ENCODE data around the gene CALML6. TPM values are rescaled to one million over a fixed set of nuclear protein-coding genes. Genes with fewer than 3 reads are reported as not detected.

The CALML6 gene
- total RNA-seq, 1 experiment from 2014 or later, result 1.7 TPM

- peaks cover 20 to 35% (median 32%) of the 10 kb centered on the region in 3 experiments for H3K36me3 Mint-ChIP-seq (ENCODE audit: insufficient read depth in 1 of 3, low read depth in 3 of 3)
- Histone ChIP-seq H3K9ac (ENCODE audit: extremely low read depth, insufficient read length, low read length) (no peak overlapping the region), H3K4me2 (ENCODE audit: insufficient read depth, insufficient read length, low read length) (no peak overlapping the region), H3K23me2 (ENCODE audit: insufficient read length, low read depth, low read length, poor library complexity, severe bottlenecking) (no peaks in the 10 kb centered on the region), H3T11ph (ENCODE audit: low read length) (no peak overlapping the region), H4K5ac (ENCODE audit: insufficient read length, low read depth, low read length) (no peak overlapping the region), H3K4me1 (ENCODE audit: insufficient read depth, low read length) (no peaks in the 10 kb centered on the region), H2BK120ac (ENCODE audit: low read depth, low read length, poor library complexity, severe bottlenecking) (no peak overlapping the region), H3K4ac (ENCODE audit: low read depth, low read length) (no peak overlapping the region), H3K23ac (ENCODE audit: insufficient read length, low read depth, low read length) (no peak overlapping the region), H3K27ac (ENCODE audit: insufficient read length, low read depth, low read length) (no peak overlapping the region), H4K20me1 (ENCODE audit: control insufficient read depth, insufficient read depth, insufficient read length) (no peaks in the 10 kb centered on the region), H2AK5ac (ENCODE audit: insufficient read length, low read length) (no peak overlapping the region), H2BK20ac (ENCODE audit: low read depth, low read length, poor library complexity, severe bottlenecking) (no peak overlapping the region), H3K9me3 (ENCODE audit: control insufficient read depth, low read depth, low read length) (no peaks in the 10 kb centered on the region), H3K18ac (ENCODE audit: insufficient read length, low read depth, low read length) (no peak overlapping the region), H4K91ac (ENCODE audit: insufficient read length, low read depth, low read length) (no peak overlapping the region), H3K79me2 (ENCODE audit: insufficient read depth, low read length) (peaks cover 73% of the 10 kb centered on the region), H3K27me3 (ENCODE audit: insufficient read depth, low read length) (no peaks in the 10 kb centered on the region), H2BK12ac (ENCODE audit: insufficient read length, low read depth, low read length) (no peak overlapping the region), H4K8ac (replicated peaks; ENCODE audit: insufficient read length, low read depth, low read length) (no peak overlapping the region), H3K14ac (ENCODE audit: insufficient read depth, low read length) (no peak overlapping the region), H3K56ac (ENCODE audit: insufficient read length, low read depth, low read length) (no peak overlapping the region), H2BK5ac (ENCODE audit: insufficient read length, low read length) (no peak overlapping the region), H2BK15ac (ENCODE audit: low read depth, low read length) (no peak overlapping the region), H3K79me1 (ENCODE audit: insufficient read depth, low read depth, low read length, poor library complexity, severe bottlenecking) (peaks cover 8% of the 10 kb centered on the region), H2AFZ (ENCODE audit: low read length) (no peak overlapping the region)
- no peak for TF ChIP-seq CTCF (conservative IDR thresholded peaks at IDR 0.05)
- peaks cover 22 to 25% of the 10 kb centered on the region in 2 experiments for H3K4me1 Mint-ChIP-seq
- no peaks in the 10 kb centered on the region for H3K27me3 Mint-ChIP-seq (ENCODE audit: low read depth)
- no peak overlapping the region for H3K4me3 Mint-ChIP-seq
- no peak for DNase-seq
- H3K9me3 Mint-ChIP-seq, result no peaks in the 10 kb centered on the region
- WGBS (ENCODE audit: extremely low coverage, insufficient read length, low lambda C conversion rate), result no CpG with 5 or more reads among the region's 3 CpGs
- H3K27ac Mint-ChIP-seq, result no peak overlapping the region
Measured at GRCh38 chr1:1867164-1867563, 47.9 kb upstream of the CALML6 start.

Measured in H9 (cell line).